Measurements from ENCODE around the gene NAA16. TPM values are rescaled to one million over a fixed set of nuclear protein-coding genes. Genes with fewer than 3 reads are reported as not detected.

NAA16 gene
- total and polyA plus RNA-seq, 9 of the 15 experiments (the other 6 are each of a cell fraction or from before 2014, with no cell fraction given): 3.7 to 18.2 (median 12.0) TPM

DNA sequence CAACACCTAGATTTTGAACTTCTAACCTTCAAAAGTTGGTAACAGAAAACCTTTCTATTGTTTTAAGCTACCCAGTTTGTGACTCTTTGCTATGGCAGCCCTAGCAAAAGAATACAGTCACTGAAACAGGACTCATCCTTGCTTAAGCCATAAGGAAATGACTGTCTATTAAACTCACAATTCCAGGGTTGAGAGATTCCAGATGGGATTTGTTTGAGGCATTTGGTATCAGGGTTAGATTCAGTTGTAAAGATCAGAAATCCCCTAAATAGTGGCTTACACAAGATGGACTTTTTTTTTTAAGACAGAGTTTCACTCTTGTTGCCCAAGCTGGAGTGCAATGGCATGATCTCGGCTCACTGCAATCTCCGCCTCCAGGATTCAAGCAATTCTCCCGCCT, 105.2 kb downstream of the NAA16 start:
- no peak overlapping the region for H3K4me3 ChIP-seq
- no peaks in the 10 kb centered on the region for H3K9me1 ChIP-seq (ENCODE audit: control insufficient read depth, insufficient read depth, low read length)
- intact Hi-C loops (cut with micrococcal nuclease) (no loop called here), in situ Hi-C loops (cut with MboI) (loop anchor here (25.0 kb wide), 1 partner anchor 696 kb away; no protein-coding TSS in a partner anchor)
- ChIA-PET POLR2A (no interaction called here), CTCF (ENCODE audit: low intra/inter-chr PET ratio) (no interaction called here)
- no peak for TF ChIP-seq ZNF318 (IDR thresholded peaks at IDR 0.05; ENCODE audit: borderline replicate concordance in 1 of 2, low read depth in 1 of 2)
- TF ChIP-seq, protein P1, sequence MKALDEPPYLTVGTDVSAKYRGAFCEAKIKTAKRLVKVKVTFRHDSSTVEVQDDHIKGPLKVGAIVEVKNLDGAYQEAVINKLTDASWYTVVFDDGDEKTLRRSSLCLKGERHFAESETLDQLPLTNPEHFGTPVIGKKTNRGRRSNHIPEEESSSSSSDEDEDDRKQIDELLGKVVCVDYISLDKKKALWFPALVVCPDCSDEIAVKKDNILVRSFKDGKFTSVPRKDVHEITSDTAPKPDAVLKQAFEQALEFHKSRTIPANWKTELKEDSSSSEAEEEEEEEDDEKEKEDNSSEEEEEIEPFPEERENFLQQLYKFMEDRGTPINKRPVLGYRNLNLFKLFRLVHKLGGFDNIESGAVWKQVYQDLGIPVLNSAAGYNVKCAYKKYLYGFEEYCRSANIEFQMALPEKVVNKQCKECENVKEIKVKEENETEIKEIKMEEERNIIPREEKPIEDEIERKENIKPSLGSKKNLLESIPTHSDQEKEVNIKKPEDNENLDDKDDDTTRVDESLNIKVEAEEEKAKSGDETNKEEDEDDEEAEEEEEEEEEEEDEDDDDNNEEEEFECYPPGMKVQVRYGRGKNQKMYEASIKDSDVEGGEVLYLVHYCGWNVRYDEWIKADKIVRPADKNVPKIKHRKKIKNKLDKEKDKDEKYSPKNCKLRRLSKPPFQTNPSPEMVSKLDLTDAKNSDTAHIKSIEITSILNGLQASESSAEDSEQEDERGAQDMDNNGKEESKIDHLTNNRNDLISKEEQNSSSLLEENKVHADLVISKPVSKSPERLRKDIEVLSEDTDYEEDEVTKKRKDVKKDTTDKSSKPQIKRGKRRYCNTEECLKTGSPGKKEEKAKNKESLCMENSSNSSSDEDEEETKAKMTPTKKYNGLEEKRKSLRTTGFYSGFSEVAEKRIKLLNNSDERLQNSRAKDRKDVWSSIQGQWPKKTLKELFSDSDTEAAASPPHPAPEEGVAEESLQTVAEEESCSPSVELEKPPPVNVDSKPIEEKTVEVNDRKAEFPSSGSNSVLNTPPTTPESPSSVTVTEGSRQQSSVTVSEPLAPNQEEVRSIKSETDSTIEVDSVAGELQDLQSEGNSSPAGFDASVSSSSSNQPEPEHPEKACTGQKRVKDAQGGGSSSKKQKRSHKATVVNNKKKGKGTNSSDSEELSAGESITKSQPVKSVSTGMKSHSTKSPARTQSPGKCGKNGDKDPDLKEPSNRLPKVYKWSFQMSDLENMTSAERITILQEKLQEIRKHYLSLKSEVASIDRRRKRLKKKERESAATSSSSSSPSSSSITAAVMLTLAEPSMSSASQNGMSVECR (CRISPR knock-in tag; IDR thresholded peaks at IDR 0.05): no peak
- BruUV-seq (replicated peaks): no TSS peak
- H3K4me2 ChIP-seq (ENCODE audit: insufficient read depth, low read length): no peak overlapping the region
- ATAC-seq: no peak
- H3K27ac ChIP-seq (ENCODE audit: extremely low read depth, low read depth, low read length): no peak overlapping the region
- H3K9ac ChIP-seq (ENCODE audit: insufficient read depth in 1 of 2, low read depth in 2 of 2, low read length in 2 of 2): no peak overlapping the region
- no peaks in the 10 kb centered on the region for H3K79me2 ChIP-seq (ENCODE audit: control insufficient read depth, insufficient read depth, low read length)
- 0% methylated on average over 2 of the region's 3 CpGs for WGBS (ENCODE audit: insufficient coverage, low coverage, missing lambda C conversion rate)
- no peaks in the 10 kb centered on the region for H4K20me1 ChIP-seq (replicated peaks; ENCODE audit: control insufficient read depth, insufficient read depth, low read length)
- no peak for DNase-seq (ENCODE audit: extremely low read depth in 1 of 4, low spot score in 3 of 4)
- H3K9me3 ChIP-seq (replicated peaks; ENCODE audit: control insufficient read depth, insufficient read depth, low read depth, low read length): no peaks in the 10 kb centered on the region
- no peaks in the 10 kb centered on the region; a peak in 1 of 5 replicates for H3K27me3 ChIP-seq (ENCODE audit: control insufficient read depth in 2 of 2, insufficient read depth in 2 of 2, low read length in 2 of 2)
- no peak for FAIRE-seq
- H3K36me3 ChIP-seq (ENCODE audit: control insufficient read depth, insufficient read depth, low read length): no peaks in the 10 kb centered on the region
- no peak overlapping the region for H2AFZ ChIP-seq (ENCODE audit: low read depth, low read length)
- no peaks in the 10 kb centered on the region; a peak in 1 of 5 replicates for H3K4me1 ChIP-seq (replicated peaks in 1 of 2; ENCODE audit: control insufficient read depth in 2 of 2, insufficient read depth in 2 of 2, low read length in 2 of 2)
